ENCODE results near the gene ARHGAP18. TPM values are rescaled to one million over a fixed set of nuclear protein-coding genes. Genes with fewer than 3 reads are reported as not detected.

The ARHGAP18 gene
- total RNA-seq, 5 donors from 2014 or later (not counting 1 experiment from before 2014, with no cell fraction given) = 3.6 to 4.3 (median 4.0) TPM

GRCh38 chr6:129637340-129638054, 72.5 kb downstream of the ARHGAP18 start:
- Mint-ChIP-seq H3K9me3 (no peaks in the 10 kb centered on the region), H3K4me1 (no peaks in the 10 kb centered on the region), H3K27ac (no peak overlapping the region), H3K36me3 (peaks cover 33% of the 10 kb centered on the region), H3K27me3 (no peaks in the 10 kb centered on the region), H3K4me3 (no peak overlapping the region)
- ChIA-PET CTCF (interaction anchor here in 1 of 2 donors (0.6 kb wide), 1 partner anchor 14 kb away, joined by 8 read pairs; no protein-coding TSS in a partner anchor), POLR2A (no interaction called here)
- WGBS (ENCODE audit: insufficient coverage) = 80% methylated on average over 1 of the region's 3 CpGs
- no peak overlapping the region for H3K27ac ChIP-seq (ENCODE audit: low read length)
- no peaks in the 10 kb centered on the region for H3K27me3 ChIP-seq (replicated peaks in 1 of 2; ENCODE audit: control insufficient read depth in 2 of 2, extremely low read depth in 1 of 2, insufficient read depth in 2 of 2, low read length in 1 of 2)
- H3K4me3 ChIP-seq (ENCODE audit: control insufficient read depth in 1 of 2, extremely low read depth in 1 of 2, low read length in 1 of 2) = no peak overlapping the region
- no peaks in the 10 kb centered on the region for H3K4me1 ChIP-seq (ENCODE audit: control insufficient read depth in 1 of 2, extremely low read depth in 1 of 2, insufficient read depth in 2 of 2, low read length in 2 of 2)
- no peak for DNase-seq
- H3K9me3 ChIP-seq = no peaks in the 10 kb centered on the region
- peaks cover 0 to 8% of the 10 kb centered on the region in 2 donors for H3K36me3 ChIP-seq (ENCODE audit: control insufficient read depth in 2 of 2, extremely low read depth in 1 of 2, insufficient read depth in 1 of 2, low read length in 1 of 2)
- ATAC-seq (replicated peaks in 1 of 4) = no peak

- Mint-ChIP-seq H3K4me1 (peaks cover 0 to 6% (median 4%) of the 10 kb centered on the region in 3 donors), H3K36me3 (peaks cover 29% of the 10 kb centered on the region), H3K9me3 (no peaks in the 10 kb centered on the region), H3K27ac (no peak overlapping the region), H3K4me3 (no peak overlapping the region), H3K27me3 (no peaks in the 10 kb centered on the region)
- WGBS (ENCODE audit: insufficient coverage) = no CpG with 5 or more reads among the region's 3 CpGs
- Histone ChIP-seq H3K27me3 (replicated peaks in 1 of 2; ENCODE audit: control insufficient read depth in 2 of 2, extremely low read depth in 1 of 2, insufficient read depth in 2 of 2, low read length in 1 of 2) (no peaks in the 10 kb centered on the region), H3K36me3 (ENCODE audit: control insufficient read depth in 2 of 2, extremely low read depth in 1 of 2, insufficient read depth in 1 of 2, low read length in 1 of 2) (peaks cover 0 to 8% of the 10 kb centered on the region in 2 donors), H3K27ac (ENCODE audit: low read length) (no peak overlapping the region), H3K4me3 (ENCODE audit: control insufficient read depth in 1 of 2, extremely low read depth in 1 of 2, low read length in 1 of 2) (no peak overlapping the region), H3K4me1 (ENCODE audit: control insufficient read depth in 1 of 2, extremely low read depth in 1 of 2, insufficient read depth in 2 of 2, low read length in 2 of 2) (no peaks in the 10 kb centered on the region), H3K9me3 (no peaks in the 10 kb centered on the region)
- no peak for ATAC-seq (replicated peaks in 1 of 4)
- CTCF ChIA-PET = no interaction called here
- POLR2A ChIA-PET = no interaction called here
- DNase-seq = no peak
These were observed 74.4 kb downstream of the ARHGAP18 start for GRCh38 chr6:129635396-129636130.

- CTCF ChIA-PET = interaction anchor here in 1 of 2 donors (1.1 kb wide), 1 partner anchor 8 kb away, joined by 3 read pairs; no protein-coding TSS in a partner anchor
- H3K27ac ChIP-seq (ENCODE audit: low read length) = no peak overlapping the region
- peaks cover 0 to 8% of the 10 kb centered on the region in 2 donors for H3K36me3 ChIP-seq (ENCODE audit: control insufficient read depth in 2 of 2, extremely low read depth in 1 of 2, insufficient read depth in 1 of 2, low read length in 1 of 2)
- no peaks in the 10 kb centered on the region for H3K9me3 ChIP-seq
- DNase-seq (no peak), ATAC-seq (replicated peaks in 1 of 4) (no peak)
- H3K27me3 ChIP-seq (replicated peaks in 1 of 2; ENCODE audit: control insufficient read depth in 2 of 2, extremely low read depth in 1 of 2, insufficient read depth in 2 of 2, low read length in 1 of 2) = no peaks in the 10 kb centered on the region
- POLR2A ChIA-PET = no interaction called here
- no CpG with 5 or more reads among the region's 4 CpGs for WGBS (ENCODE audit: insufficient coverage)
- Mint-ChIP-seq H3K27me3 (no peaks in the 10 kb centered on the region), H3K4me1 (peaks cover 0 to 6% (median 4%) of the 10 kb centered on the region in 3 donors), H3K9me3 (no peaks in the 10 kb centered on the region), H3K4me3 (no peak overlapping the region), H3K36me3 (peaks cover 29% of the 10 kb centered on the region), H3K27ac (no peak overlapping the region)
- H3K4me1 ChIP-seq (ENCODE audit: control insufficient read depth in 1 of 2, extremely low read depth in 1 of 2, insufficient read depth in 2 of 2, low read length in 2 of 2) = no peaks in the 10 kb centered on the region
- H3K4me3 ChIP-seq (ENCODE audit: control insufficient read depth in 1 of 2, extremely low read depth in 1 of 2, low read length in 1 of 2) = no peak overlapping the region
These were observed 75.4 kb downstream of the ARHGAP18 start for GRCh38 chr6:129634411-129635230.

- no peak overlapping the region for H3K4me3 ChIP-seq (ENCODE audit: control insufficient read depth in 1 of 2, extremely low read depth in 1 of 2, low read length in 1 of 2)
- no CpG with 5 or more reads among the region's 3 CpGs for WGBS (ENCODE audit: insufficient coverage)
- H3K27me3 Mint-ChIP-seq = no peaks in the 10 kb centered on the region
These were observed 76.4 kb downstream of the ARHGAP18 start for GRCh38 chr6:129633529-129633928.

GRCh38 chr6:129632172-129632613, 77.8 kb downstream of the ARHGAP18 start:
- Histone ChIP-seq H3K36me3 (ENCODE audit: control insufficient read depth in 2 of 2, extremely low read depth in 1 of 2, insufficient read depth in 1 of 2, low read length in 1 of 2) (peaks cover 0 to 2% of the 10 kb centered on the region in 2 donors), H3K4me1 (ENCODE audit: control insufficient read depth in 1 of 2, extremely low read depth in 1 of 2, insufficient read depth in 2 of 2, low read length in 2 of 2) (no peaks in the 10 kb centered on the region), H3K9me3 (no peaks in the 10 kb centered on the region), H3K27ac (ENCODE audit: low read length) (no peak overlapping the region), H3K4me3 (ENCODE audit: control insufficient read depth in 1 of 2, extremely low read depth in 1 of 2, low read length in 1 of 2) (no peak overlapping the region), H3K27me3 (replicated peaks in 1 of 2; ENCODE audit: control insufficient read depth in 2 of 2, extremely low read depth in 1 of 2, insufficient read depth in 2 of 2, low read length in 1 of 2) (no peaks in the 10 kb centered on the region)
- ChIA-PET POLR2A (interaction anchor here in 1 of 2 donors (0.7 kb wide), 2 partner anchors 14 to 485 kb away, joined by 4 read pairs; no protein-coding TSS in a partner anchor), CTCF (interaction anchor here in 1 of 2 donors (0.6 kb wide), 1 partner anchor 650 kb away, joined by 4 read pairs; no protein-coding TSS in a partner anchor)
- Mint-ChIP-seq H3K4me3 (no peak overlapping the region), H3K9me3 (no peaks in the 10 kb centered on the region), H3K36me3 (peaks cover 17% of the 10 kb centered on the region), H3K27me3 (no peaks in the 10 kb centered on the region), H3K4me1 (peaks cover 0 to 6% (median 4%) of the 10 kb centered on the region in 3 donors), H3K27ac (no peak overlapping the region)
- DNase-seq (no peak), ATAC-seq (replicated peaks in 1 of 4) (no peak)

More at GRCh38 chr6:129633529-129633928, 76.4 kb downstream of the ARHGAP18 start:
- H3K36me3 Mint-ChIP-seq = peaks cover 28% of the 10 kb centered on the region
- DNase-seq = no peak
- H3K27ac ChIP-seq (ENCODE audit: low read length) = no peak overlapping the region
- H3K27ac Mint-ChIP-seq = no peak overlapping the region
- H3K4me1 ChIP-seq (ENCODE audit: control insufficient read depth in 1 of 2, extremely low read depth in 1 of 2, insufficient read depth in 2 of 2, low read length in 2 of 2) = no peaks in the 10 kb centered on the region
- no peaks in the 10 kb centered on the region for H3K27me3 ChIP-seq (replicated peaks in 1 of 2; ENCODE audit: control insufficient read depth in 2 of 2, extremely low read depth in 1 of 2, insufficient read depth in 2 of 2, low read length in 1 of 2)
- peaks cover 0 to 6% (median 4%) of the 10 kb centered on the region in 3 donors for H3K4me1 Mint-ChIP-seq
- H3K9me3 ChIP-seq = no peaks in the 10 kb centered on the region
- no peaks in the 10 kb centered on the region for H3K9me3 Mint-ChIP-seq
- CTCF ChIA-PET = interaction anchor here (0.6 to 1.2 kb wide), 4 partner anchors 9 to 140 kb away, joined by 3 to 4 read pairs (median 3); no protein-coding TSS in a partner anchor
- POLR2A ChIA-PET = interaction anchor here (0.6 to 0.9 kb wide), 4 partner anchors 18 to 532 kb away, joined by 4 to 5 read pairs (median 4); no protein-coding TSS in a partner anchor
- peaks cover 0 to 8% of the 10 kb centered on the region in 2 donors for H3K36me3 ChIP-seq (ENCODE audit: control insufficient read depth in 2 of 2, extremely low read depth in 1 of 2, insufficient read depth in 1 of 2, low read length in 1 of 2)
- H3K4me3 Mint-ChIP-seq = no peak overlapping the region
- ATAC-seq (replicated peaks in 1 of 4) = no peak

GRCh38 chr6:129631070-129631469, 78.9 kb downstream of the ARHGAP18 start:
- Mint-ChIP-seq H3K36me3 (peaks cover 13% of the 10 kb centered on the region), H3K27me3 (no peaks in the 10 kb centered on the region), H3K4me1 (peaks cover 0 to 6% (median 4%) of the 10 kb centered on the region in 3 donors), H3K27ac (no peak overlapping the region), H3K4me3 (no peak overlapping the region), H3K9me3 (no peaks in the 10 kb centered on the region)
- ChIA-PET POLR2A (interaction anchor here in 1 of 2 donors (0.6 kb wide), 1 partner anchor 1522 kb away, joined by 7 read pairs; no protein-coding TSS in a partner anchor), CTCF (interaction anchor here in 1 of 2 donors (0.6 kb wide), 1 partner anchor 42 kb away, joined by 7 read pairs; no protein-coding TSS in a partner anchor)
- no peaks in the 10 kb centered on the region for H3K9me3 ChIP-seq
- DNase-seq (no peak), ATAC-seq (replicated peaks in 1 of 4) (no peak)
- H3K27ac ChIP-seq (ENCODE audit: low read length) = no peak overlapping the region
- no peak overlapping the region for H3K4me3 ChIP-seq (ENCODE audit: control insufficient read depth in 1 of 2, extremely low read depth in 1 of 2, low read length in 1 of 2)
- no peaks in the 10 kb centered on the region for H3K4me1 ChIP-seq (ENCODE audit: control insufficient read depth in 1 of 2, extremely low read depth in 1 of 2, insufficient read depth in 2 of 2, low read length in 2 of 2)
- H3K36me3 ChIP-seq (ENCODE audit: control insufficient read depth in 2 of 2, extremely low read depth in 1 of 2, insufficient read depth in 1 of 2, low read length in 1 of 2) = no peaks in the 10 kb centered on the region
- WGBS (ENCODE audit: insufficient coverage) = no CpG with 5 or more reads among the region's 3 CpGs
- no peaks in the 10 kb centered on the region for H3K27me3 ChIP-seq (replicated peaks in 1 of 2; ENCODE audit: control insufficient read depth in 2 of 2, extremely low read depth in 1 of 2, insufficient read depth in 2 of 2, low read length in 1 of 2)
